ENCODE measurements around the gene RBM20. TPM values are rescaled to one million over a fixed set of nuclear protein-coding genes. Genes with fewer than 3 reads are reported as not detected.

The RBM20 gene
- total RNA-seq, 1 donor from 2014 or later = 1.5 TPM

GRCh38 chr10:110650265-110650668, 6.1 kb downstream of the RBM20 start:
- H3K27me3 Mint-ChIP-seq = peaks cover 32% of the 10 kb centered on the region
- peaks cover 2% of the 10 kb centered on the region for H3K4me1 Mint-ChIP-seq (ENCODE audit: low read depth)
- TF ChIP-seq, protein P1, sequence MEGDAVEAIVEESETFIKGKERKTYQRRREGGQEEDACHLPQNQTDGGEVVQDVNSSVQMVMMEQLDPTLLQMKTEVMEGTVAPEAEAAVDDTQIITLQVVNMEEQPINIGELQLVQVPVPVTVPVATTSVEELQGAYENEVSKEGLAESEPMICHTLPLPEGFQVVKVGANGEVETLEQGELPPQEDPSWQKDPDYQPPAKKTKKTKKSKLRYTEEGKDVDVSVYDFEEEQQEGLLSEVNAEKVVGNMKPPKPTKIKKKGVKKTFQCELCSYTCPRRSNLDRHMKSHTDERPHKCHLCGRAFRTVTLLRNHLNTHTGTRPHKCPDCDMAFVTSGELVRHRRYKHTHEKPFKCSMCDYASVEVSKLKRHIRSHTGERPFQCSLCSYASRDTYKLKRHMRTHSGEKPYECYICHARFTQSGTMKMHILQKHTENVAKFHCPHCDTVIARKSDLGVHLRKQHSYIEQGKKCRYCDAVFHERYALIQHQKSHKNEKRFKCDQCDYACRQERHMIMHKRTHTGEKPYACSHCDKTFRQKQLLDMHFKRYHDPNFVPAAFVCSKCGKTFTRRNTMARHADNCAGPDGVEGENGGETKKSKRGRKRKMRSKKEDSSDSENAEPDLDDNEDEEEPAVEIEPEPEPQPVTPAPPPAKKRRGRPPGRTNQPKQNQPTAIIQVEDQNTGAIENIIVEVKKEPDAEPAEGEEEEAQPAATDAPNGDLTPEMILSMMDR (IDR thresholded peaks at IDR 0.05; ENCODE audit: unreplicated experiment) = no peak
- no peak for DNase-seq (ENCODE audit: low spot score, unreplicated experiment)
- H3K27ac Mint-ChIP-seq = no peak overlapping the region
- H3K9me3 Mint-ChIP-seq (ENCODE audit: low read depth) = no peaks in the 10 kb centered on the region
- H3K36me3 Mint-ChIP-seq (ENCODE audit: insufficient read depth) = no peaks in the 10 kb centered on the region
- no peak overlapping the region for H3K4me3 Mint-ChIP-seq (ENCODE audit: low read depth)

- peaks cover 25% of the 10 kb centered on the region for H3K27me3 Mint-ChIP-seq
- H3K36me3 Mint-ChIP-seq (ENCODE audit: insufficient read depth) = no peaks in the 10 kb centered on the region
- no peak for DNase-seq (ENCODE audit: low spot score, unreplicated experiment)
- TF ChIP-seq, protein P1 (IDR thresholded peaks at IDR 0.05; ENCODE audit: unreplicated experiment) = no peak
- H3K4me3 Mint-ChIP-seq (ENCODE audit: low read depth) = no peak overlapping the region
- peaks cover 2% of the 10 kb centered on the region for H3K4me1 Mint-ChIP-seq (ENCODE audit: low read depth)
- no peaks in the 10 kb centered on the region for H3K9me3 Mint-ChIP-seq (ENCODE audit: low read depth)
- H3K27ac Mint-ChIP-seq = no peak overlapping the region
Observed at GRCh38 chr10:110651044-110651958, 7.2 kb downstream of the RBM20 start.

DNA sequence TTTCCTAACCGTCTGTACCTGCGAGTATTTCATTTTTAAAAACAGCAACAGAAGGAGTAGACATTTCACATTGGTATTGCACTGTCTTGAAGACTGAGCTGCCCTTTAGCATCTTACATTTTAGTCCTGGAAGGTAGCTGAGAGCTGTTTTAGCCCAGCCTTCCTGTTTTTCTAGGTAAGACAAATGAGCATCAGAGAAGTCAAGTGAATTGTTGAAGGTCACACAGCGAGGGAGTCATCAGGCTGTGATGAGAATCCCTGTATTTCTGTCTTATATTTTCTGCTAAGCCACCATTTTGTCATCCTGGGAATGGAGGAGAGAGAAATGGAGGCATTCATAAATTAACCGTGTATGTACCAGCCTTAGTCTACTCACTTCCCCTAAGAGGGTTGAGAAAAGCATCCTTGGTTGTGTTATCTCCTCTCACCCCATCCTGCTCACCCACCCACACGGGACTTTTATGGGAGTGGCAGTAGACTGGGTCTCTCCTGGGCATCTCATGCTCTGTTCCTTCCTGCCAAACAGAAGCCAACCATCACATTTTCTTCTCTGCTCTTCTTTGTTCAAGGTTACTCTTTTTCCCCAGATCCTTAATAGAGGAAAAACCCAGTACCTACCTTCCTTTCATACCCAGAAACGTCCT, 8.5 kb downstream of the RBM20 start:
- Mint-ChIP-seq H3K9me3 (ENCODE audit: low read depth) (no peaks in the 10 kb centered on the region), H3K4me1 (ENCODE audit: low read depth) (peaks cover 2% of the 10 kb centered on the region), H3K27ac (no peak overlapping the region), H3K36me3 (ENCODE audit: insufficient read depth) (no peaks in the 10 kb centered on the region), H3K27me3 (peaks cover 20% of the 10 kb centered on the region), H3K4me3 (ENCODE audit: low read depth) (no peak overlapping the region)
- no peak for DNase-seq (ENCODE audit: low spot score, unreplicated experiment)
- TF ChIP-seq, protein P1 (IDR thresholded peaks at IDR 0.05; ENCODE audit: unreplicated experiment) = no peak

- Mint-ChIP-seq H3K27ac (no peak overlapping the region), H3K36me3 (ENCODE audit: insufficient read depth) (no peaks in the 10 kb centered on the region), H3K27me3 (peaks cover 9% of the 10 kb centered on the region), H3K9me3 (ENCODE audit: low read depth) (no peaks in the 10 kb centered on the region), H3K4me1 (ENCODE audit: low read depth) (peaks cover 1% of the 10 kb centered on the region), H3K4me3 (ENCODE audit: low read depth) (no peak overlapping the region)
- DNase-seq (ENCODE audit: low spot score, unreplicated experiment) = no peak
- TF ChIP-seq, protein P1 (IDR thresholded peaks at IDR 0.05; ENCODE audit: unreplicated experiment) = no peak
Observed at GRCh38 chr10:110655320-110655719, 11.2 kb downstream of the RBM20 start.

DNA sequence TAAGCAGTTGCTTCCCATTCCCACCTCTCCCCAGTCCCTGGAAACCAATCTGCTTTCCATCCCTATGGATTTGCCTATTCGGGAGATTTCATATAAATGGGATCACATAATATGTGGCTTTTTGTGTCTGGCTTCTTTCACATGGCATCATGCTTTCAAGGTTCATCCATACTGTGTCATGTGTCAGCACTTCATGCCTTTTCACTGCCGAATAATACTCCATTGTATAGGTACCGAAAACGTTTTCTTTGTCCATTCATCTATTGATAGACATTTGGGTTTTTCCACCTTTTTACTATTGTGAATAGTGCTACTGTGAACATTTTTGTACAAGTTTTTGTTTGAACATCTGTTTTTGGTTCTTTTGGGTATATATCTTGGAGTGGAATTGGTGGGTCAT, 12.5 kb downstream of the RBM20 start:
- Mint-ChIP-seq H3K4me3 (ENCODE audit: low read depth) (no peak overlapping the region), H3K27me3 (peaks cover 12% of the 10 kb centered on the region), H3K36me3 (ENCODE audit: insufficient read depth) (no peaks in the 10 kb centered on the region), H3K4me1 (ENCODE audit: low read depth) (no peaks in the 10 kb centered on the region), H3K27ac (no peak overlapping the region), H3K9me3 (ENCODE audit: low read depth) (no peaks in the 10 kb centered on the region)
- no peak for DNase-seq (ENCODE audit: low spot score, unreplicated experiment)
- TF ChIP-seq, protein P1 (IDR thresholded peaks at IDR 0.05; ENCODE audit: unreplicated experiment) = no peak

Data from progenitor cell of endocrine pancreas (in vitro differentiated cells).